GM19328 (cell line): ENCODE results near the gene OR51E1.

Experiments
- ATAC-seq: cut with Tn5 transposase; IDR thresholded peaks from one replicate; pipeline ENCODE4 v1.9.1; 2021; ENCODE audit warnings: mild to moderate bottlenecking, moderate library complexity; ENCODE audit not compliant: unreplicated experiment

OR51E1 gene

DNA sequence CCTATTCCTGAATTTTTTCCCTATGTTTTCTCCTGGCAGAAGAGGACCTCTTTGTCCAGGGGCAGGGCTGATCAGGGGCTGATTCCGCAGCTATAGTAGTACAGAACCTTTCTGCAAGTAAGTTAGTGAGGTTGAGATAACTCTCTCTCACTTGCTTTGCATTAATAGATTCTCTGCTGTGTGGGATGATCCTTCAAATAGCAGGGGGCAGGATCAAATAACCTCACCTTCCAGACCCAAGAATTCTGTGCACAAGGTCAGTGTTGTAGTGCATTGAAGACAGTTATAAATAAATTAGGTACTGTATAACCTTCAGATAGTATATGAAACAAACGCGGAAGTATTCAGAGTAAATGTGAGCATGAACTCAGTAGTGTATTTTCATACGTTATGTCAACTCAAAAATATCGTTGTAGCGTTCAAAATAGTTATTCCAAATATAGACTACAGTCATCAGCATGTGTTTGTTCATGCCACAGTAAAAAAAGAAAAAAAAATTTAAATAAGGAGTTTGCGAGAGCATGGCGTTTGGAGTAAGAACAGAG is 61.1 kb downstream of the OR51E1 start:
- no peak for ATAC-seq
